Measurements from ENCODE around the gene TEDDM1. TPM values are rescaled to one million over a fixed set of nuclear protein-coding genes. Genes with fewer than 3 reads are reported as not detected.
A peak's percentile ranks its signal among the peaks of the same experiment; 100 is the strongest.

The TEDDM1 gene
- total RNA-seq, 1 donor from 2014 or later, result not detected

- intact Hi-C loops (cut with DNase I), result no loop called here
- DNase-seq (no peak), ATAC-seq (peak; percentile 73)
- Histone ChIP-seq H3K27me3 (no peaks in the 10 kb centered on the region), H3K9me3 (no peaks in the 10 kb centered on the region), H3K36me3 (no peaks in the 10 kb centered on the region), H3K27ac (no peak overlapping the region), H3K4me3 (no peak overlapping the region), H3K4me1 (peaks cover 7% of the 10 kb centered on the region)
- TF ChIP-seq CTCF (IDR thresholded peaks at IDR 0.05), result no peak
Observed at GRCh38 chr1:182350839-182351238, 49.6 kb downstream of the TEDDM1 start.

- H3K4me1 ChIP-seq, result peaks cover 7% of the 10 kb centered on the region
- intact Hi-C loops (cut with DNase I), result no loop called here
- ATAC-seq, result no peak
- TF ChIP-seq CTCF (IDR thresholded peaks at IDR 0.05), result no peak
- no peaks in the 10 kb centered on the region for H3K27me3 ChIP-seq
- no peak for DNase-seq
- no peak overlapping the region for H3K4me3 ChIP-seq
- no peaks in the 10 kb centered on the region for H3K9me3 ChIP-seq
- H3K27ac ChIP-seq, result no peak overlapping the region
- no peaks in the 10 kb centered on the region for H3K36me3 ChIP-seq
Observed at GRCh38 chr1:182348961-182349747, 51.3 kb downstream of the TEDDM1 start.

Other genes starting within 250 kb of the TEDDM1 start
- 1,001 TPM for gene GLUL, start 8.9 kb downstream of the TEDDM1 start, total RNA-seq
- gene RGSL1, start 49.5 kb upstream of the TEDDM1 start, total RNA-seq, result not detected
- gene RNASEL, start 188.6 kb upstream of the TEDDM1 start, total RNA-seq, result 12.8 TPM
- gene RGS16, start 203.7 kb upstream of the TEDDM1 start, total RNA-seq, result 12.0 TPM

Measured in upper lobe of right lung (tissue), 1 donor.